Activated CD4-positive, CD25-positive, alpha-beta regulatory T cell treated with anti-CD3 and anti-CD28 coated beads, Interleukin-2, amount 50 U/mL, for 16 hours (primary cell): Measurements from ENCODE around the gene ARPP21.
"Not testable (repeated sequence)": the region's sequence is repeated elsewhere in the genome, so short reads cannot be mapped to it uniquely, and the experiment has no call there.

Source experiments
- DNase-seq: peaks from one replicate; pipeline ENCODE4 v3.0.0-alpha.2; 2020; ENCODE audit warnings: low read depth, low spot score

ARPP21 gene

DNA sequence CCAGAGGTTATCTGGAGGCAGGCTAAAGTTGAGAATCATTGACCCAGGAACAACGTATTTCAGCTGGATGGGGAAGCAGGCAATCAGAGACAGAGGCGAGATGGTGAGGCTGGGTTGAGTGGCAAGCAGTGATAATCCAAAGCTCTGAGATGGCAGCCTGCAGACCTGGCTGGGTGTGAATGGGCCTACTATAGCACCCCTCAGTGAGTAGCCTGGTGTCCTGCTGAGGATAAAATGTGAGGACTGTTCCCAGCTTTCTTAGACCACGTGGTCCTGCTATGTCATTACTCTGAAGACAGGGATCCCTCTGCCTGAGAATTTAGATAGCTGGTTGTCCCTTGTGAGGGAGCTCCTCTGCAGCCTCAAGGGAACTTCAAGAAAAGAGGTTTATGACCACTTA is 141.5 kb downstream of the ARPP21 start:
- DNase-seq: no peak

DNA sequence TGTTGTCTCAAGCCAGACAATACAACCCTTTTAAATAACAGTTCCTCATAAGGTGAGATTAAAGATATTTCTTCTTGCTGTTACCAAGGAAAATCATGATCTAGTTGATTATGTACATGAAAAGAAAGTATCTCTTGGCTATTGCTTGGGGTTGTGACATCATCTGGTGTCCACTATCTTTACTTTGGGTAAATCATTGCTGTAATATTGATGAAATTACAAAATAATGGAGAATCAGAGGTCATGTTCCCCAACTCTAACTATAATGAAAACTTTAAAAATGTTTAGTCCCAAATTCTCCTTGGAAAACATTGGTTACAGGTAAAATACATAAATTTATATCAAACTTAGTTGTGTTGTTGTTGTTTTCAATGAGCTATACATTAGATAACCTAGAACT is 142.2 kb downstream of the ARPP21 start:
- no peak for DNase-seq

DNA sequence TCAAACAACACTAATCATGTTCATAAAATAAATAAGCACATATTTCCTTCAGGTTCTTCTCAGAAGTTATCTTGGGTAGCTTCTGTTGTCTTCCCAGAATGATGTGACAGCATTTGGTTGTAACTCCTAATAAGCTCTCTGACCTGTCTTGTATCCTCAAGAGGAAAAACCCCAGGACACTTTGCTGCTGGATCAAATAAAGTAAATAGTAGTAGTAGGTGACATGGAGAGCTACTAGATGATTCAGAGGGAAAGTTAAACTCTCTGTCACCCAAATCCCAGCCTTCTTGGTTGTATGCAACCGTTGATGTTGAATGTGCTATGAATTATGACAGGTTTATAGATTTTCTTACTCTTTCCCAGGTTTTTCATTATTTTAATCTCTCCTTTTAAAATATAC is 143.0 kb downstream of the ARPP21 start:
- no peak for DNase-seq

DNA sequence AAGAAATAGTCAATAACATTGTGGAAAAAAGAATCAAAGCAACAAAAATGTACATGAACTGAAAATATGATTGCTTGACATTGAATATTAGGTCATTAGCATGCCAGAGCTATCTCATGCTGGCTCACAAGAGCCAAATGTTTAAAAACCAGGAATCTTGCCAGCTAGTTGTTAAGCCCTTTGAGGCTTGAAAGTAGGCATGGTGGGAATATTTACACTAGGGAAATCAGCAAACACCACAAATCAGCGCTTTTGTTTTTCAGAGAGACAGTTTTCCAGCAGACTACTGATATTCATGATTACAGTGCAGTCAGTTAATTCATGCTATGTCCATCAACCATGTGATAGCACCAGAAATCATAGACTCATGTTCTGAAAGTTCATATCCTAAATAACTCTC is 144.8 kb downstream of the ARPP21 start:
- no peak for DNase-seq

DNA sequence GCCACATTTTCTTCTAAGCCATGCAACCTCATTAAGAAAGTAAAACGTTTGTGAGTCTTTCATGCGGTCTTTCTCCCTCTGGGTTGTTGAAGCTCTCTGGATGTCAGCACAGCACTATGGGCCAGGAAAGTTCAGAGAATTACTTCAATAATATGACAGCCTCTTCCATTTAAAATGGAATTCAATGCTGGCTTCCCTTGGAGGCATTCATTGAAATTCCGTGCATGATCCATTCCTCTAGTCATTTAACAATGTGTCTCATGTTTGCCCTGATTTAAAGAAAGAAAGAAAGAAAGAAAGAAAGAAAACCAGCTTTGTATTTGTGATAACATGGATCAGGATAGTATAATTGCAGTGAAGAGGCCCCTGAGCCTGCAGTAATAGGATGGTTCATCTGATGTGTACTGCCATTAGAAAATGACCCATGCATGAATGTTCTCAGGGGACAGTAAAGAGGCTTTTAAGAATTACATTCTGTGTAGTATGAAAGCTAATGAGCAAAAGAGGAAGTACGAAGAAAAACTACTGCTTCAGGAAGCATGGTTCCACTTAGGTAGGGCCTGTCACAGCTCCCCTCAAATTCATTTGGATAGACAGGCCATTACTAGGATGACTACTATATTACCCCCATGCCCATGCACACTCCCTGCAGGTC is 146.0 kb downstream of the ARPP21 start:
- DNase-seq: no peak

DNA sequence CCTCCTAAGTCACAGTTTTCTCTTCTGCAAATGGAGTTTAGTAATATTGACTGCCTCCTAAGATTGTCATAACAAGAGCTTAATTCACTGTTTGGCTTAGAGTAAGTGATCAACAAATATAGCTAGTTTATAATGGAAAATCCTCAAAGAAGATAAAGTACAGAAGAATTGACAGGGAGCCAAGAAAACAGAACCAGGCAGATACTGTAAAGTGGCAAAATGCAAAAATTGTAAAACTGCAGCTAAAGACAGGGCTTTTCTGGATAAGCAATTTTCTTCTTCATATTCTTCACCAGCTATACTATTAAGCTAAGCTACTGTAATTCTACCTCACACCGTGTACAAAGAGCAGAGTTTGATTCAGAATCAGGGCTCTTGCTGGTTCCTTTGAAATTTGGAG is 148.6 kb downstream of the ARPP21 start:
- no peak for DNase-seq

DNA sequence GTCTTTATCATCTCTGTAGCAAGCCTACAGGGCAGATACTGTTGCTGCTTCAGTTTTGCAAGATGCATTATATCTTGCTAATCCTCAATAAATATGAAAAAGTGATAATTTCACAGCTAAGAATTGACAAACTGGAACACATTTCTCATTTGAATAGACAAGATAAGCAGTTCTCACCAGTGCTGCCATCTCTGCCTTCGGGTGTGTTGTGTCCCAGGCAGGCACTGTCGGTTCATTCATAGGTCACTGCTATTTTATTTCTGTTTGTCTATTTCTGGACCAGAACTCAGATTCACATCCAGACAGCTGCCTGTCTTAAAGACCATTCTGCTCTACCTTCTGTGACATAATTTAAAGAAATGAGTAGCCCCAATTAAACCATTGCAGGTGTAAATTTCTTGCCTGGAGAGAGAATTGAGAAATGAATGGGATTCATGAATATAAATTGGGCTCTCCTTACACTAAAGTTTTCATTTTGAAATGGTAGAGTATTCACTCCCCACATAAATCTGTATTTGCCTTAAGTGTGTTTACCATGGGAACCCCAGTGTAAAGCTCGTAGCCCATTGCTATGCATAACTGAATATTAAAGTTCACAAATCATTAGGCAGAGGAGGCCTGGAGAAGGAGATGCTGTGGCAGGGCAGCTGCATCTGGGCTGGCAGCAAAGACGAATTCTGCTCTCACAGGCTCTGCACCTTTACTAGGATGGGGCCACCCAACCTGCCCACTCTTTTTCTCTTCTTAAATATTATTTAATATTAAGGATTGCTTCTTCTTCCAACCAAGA is 149.9 kb downstream of the ARPP21 start:
- no peak for DNase-seq

DNA sequence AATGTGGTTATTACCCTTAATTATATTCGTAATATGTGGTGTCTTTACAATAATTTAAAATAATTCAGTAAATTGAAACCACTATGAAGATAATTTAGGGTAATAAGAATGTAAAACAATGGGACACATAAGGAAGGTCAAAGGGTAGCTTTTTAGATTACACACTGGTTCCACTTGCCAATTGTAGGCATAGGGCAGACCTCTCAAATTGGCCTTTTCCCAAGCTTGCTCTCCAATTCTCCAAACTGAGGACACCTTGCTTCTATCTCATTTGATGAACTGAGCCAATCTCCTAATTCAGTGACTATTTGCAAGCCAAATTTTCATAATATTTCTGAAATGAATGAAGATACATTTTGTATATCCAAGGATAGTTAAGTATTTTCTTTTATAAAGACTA is 151.4 kb downstream of the ARPP21 start:
- DNase-seq: no peak

DNA sequence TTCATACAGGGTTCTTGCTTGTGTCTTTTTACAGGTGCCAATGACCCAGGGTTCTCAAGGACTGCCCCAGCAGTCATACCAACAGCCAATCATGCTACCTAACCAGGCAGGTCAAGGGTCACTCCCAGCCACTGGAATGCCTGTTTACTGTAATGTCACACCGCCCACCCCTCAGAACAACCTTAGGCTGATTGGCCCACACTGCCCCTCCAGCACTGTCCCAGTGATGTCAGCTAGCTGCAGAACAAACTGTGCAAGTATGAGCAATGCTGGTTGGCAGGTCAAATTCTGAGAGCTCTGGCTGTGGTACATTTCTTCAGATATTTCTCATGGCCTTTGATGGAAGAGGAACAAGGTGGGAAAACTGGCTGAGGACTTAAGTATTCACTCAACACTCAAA is 154.3 kb downstream of the ARPP21 start:
- no peak for DNase-seq

DNA sequence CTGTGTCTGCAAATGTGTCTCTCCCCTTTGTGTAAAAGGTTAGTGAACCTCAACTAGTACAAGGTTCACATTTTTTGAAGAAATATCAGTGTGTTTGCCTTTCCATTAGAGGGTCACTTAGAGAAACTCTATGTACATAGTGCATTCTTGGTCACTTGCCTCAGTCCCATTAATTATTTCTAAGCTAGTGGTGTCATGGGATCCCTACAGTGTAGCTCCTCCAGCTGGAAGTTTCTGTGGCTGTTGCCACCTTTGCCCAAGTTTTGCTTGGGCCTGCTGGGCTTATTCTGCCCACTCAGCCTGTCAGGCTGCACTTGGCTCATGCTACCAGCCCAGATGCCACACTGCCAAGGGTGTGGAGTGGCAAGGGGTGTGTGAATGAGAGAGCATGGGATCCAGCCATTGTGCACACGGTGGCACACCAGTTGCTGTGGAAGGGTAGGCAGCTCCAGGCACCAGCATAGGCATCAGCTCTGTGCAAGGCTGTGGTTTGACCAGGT is 161.7 kb downstream of the ARPP21 start:
- DNase-seq: no peak

DNA sequence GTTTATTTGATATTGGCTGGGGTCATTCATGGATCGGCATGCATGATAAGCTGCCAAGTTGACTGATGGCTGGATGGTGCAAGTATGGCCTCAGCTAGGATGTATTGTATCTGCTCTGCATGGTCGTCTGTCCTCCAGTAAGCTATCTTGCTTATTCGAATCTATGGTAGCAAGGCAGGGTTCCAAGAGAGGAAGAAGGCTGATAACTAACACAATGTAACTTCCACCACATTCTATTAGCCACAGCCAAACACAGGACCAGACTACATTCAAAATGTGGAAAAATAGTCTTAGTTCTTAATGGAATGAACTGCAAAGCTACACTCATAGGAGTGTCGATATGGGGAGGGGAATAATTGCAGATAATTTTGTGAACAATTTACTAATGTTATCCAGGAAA is 175.2 kb downstream of the ARPP21 start:
- DNase-seq: no peak

DNA sequence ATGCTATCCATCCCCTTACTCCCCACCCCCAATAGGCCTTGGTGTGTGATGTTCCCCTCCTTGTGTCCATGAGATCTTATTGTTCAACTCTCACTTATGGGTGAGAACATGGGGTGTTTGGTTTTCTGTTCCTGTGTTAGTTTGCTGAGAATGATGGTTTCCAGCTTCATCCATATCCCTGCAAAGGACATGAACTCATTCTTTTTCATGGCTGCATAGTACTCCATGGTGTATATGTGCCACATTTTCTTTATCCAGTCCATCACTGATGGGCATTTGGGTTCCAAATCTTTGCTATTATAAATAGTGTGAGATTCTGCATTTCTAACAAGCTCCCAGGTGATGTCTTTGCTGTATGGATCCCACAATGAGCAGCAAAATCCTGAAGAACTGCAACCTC is 176.5 kb downstream of the ARPP21 start:
- not testable (repeated sequence) for DNase-seq

DNA sequence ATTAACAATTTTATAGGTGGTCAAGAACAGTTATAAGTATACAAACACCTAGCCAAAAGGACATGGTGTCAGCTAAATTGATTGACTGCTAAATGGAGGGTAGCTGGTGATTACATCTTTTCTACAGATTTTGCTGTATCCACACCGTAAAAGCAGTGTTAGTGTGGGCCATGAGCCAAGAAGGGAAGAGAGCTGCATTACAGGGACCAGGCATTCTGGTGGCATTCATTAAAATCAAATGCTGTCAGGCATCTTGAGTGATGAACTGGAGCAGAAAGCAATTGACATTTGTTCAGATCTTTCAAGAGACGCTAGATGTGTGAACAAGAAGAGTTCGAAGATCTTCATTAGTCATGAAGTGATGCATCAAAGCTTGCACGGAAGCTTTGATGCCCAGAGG is 177.9 kb downstream of the ARPP21 start:
- no peak for DNase-seq

DNA sequence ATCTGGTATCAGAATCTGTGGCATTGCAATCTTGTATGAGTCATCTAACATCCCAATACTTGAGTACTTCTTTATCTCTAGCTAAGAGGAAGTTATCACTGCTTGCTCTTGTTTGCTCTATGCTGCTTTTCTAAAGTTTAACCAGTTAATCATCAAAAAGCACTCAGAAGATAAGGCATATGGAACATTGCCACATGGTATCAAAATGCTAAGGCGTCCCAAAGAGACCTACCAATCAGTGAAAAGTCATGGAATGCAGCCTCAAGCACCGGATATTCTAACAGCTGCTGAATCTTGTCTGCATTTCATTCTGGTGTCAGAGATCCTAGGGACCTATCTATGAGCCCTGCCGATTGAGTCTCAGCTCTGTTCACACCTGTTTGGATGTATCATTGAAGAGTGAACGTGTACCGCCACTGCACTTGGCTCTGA is 192.8 kb downstream of the ARPP21 start:
- DNase-seq: no peak
